Liver (tissue), 9 donors: ENCODE measurements around the gene GRIP1. TPM values are rescaled to one million over a fixed set of nuclear protein-coding genes. Genes with fewer than 3 reads are reported as not detected.

Experiments used
- DNase-seq: peaks from one replicate; pipeline ENCODE4 v3.0.0-alpha.2; 2017; ENCODE audit warnings: low spot score
- H3K27ac ChIP-seq, 2 donors: one replicate each; pipeline ENCODE4 v1.7.0; 2013; ENCODE audit warnings: inconsistent platforms in 2 of 2, low read length in 2 of 2, control low read depth in 1 of 2, low read depth in 1 of 2, mild to moderate bottlenecking in 1 of 2
- H3K27me3 ChIP-seq, 4 donors: one replicate each; pipeline versions ENCODE4 v1.6.1 to v1.7.0; 2013; ENCODE audit warnings: low read length in 3 of 4, inconsistent platforms in 1 of 4, mild to moderate bottlenecking in 1 of 4, moderate library complexity in 1 of 4; ENCODE audit not compliant: control insufficient read depth in 4 of 4, insufficient read depth in 4 of 4
- H3K36me3 ChIP-seq, 4 donors: one replicate each; pipeline versions ENCODE4 v1.6.1 to v1.7.0; 2013; ENCODE audit warnings: low read length in 3 of 4, mild to moderate bottlenecking in 3 of 4, low read depth in 1 of 4, moderate library complexity in 1 of 4; ENCODE audit not compliant: control insufficient read depth in 4 of 4, insufficient read depth in 3 of 4
- H3K4me1 ChIP-seq, 4 donors: one replicate each; pipeline versions ENCODE4 v1.6.1 to v1.7.0; 2013; ENCODE audit warnings: low read length in 3 of 4, mild to moderate bottlenecking in 3 of 4, moderate library complexity in 1 of 4; ENCODE audit not compliant: control insufficient read depth in 4 of 4, insufficient read depth in 4 of 4
- H3K4me3 ChIP-seq, 3 donors: one replicate each; pipeline versions ENCODE4 v1.6.1 to v1.7.0; 2013; ENCODE audit warnings: low read length in 3 of 3, control low read depth in 1 of 3, low read depth in 1 of 3, mild to moderate bottlenecking in 1 of 3
- H3K9ac ChIP-seq, 2 donors: one replicate each; pipeline ENCODE4 v1.7.0; 2013; ENCODE audit warnings: low read length in 2 of 2, mild to moderate bottlenecking in 2 of 2, moderate library complexity in 2 of 2, control low read depth in 1 of 2, low read depth in 1 of 2
- H3K9me3 ChIP-seq, 4 donors: one replicate each; pipeline versions ENCODE4 v1.6.1 to v1.7.0; 2013; ENCODE audit warnings: low read length in 3 of 4; ENCODE audit not compliant: control insufficient read depth in 4 of 4
- ATF3 ChIP-seq: IDR thresholded peaks from 2 replicates; pipeline ENCODE4 v1.6.1; 2016; ENCODE audit warnings: antibody characterized with exemption
- CTCF ChIP-seq: fragments of 150-350 bp; IDR thresholded peaks from 2 replicates; pipeline ENCODE4 v1.5.1; 2017; ENCODE audit warnings: improper control_type of control experiment, low read depth, low read length; ENCODE audit not compliant: missing input control
- EGR1 ChIP-seq, 2 donors: IDR thresholded peaks; 2 replicates each; pipeline ENCODE4 v1.6.1; 2016 to 2018; ENCODE audit warnings: antibody characterized with exemption in 2 of 2, low read depth in 2 of 2
- FOXA1 ChIP-seq: IDR thresholded peaks from 2 replicates; pipeline ENCODE4 v1.6.1; 2016; ENCODE audit warnings: antibody characterized with exemption
- FOXA2 ChIP-seq: IDR thresholded peaks from 2 replicates; pipeline ENCODE4 v1.6.1; 2016; ENCODE audit warnings: antibody characterized with exemption
- GABPA ChIP-seq, 2 donors: IDR thresholded peaks in 1 of 2; conservative IDR thresholded peaks in 1 of 2; 2 replicates each; pipeline ENCODE4 v1.6.1; 2016; ENCODE audit warnings: antibody characterized with exemption in 2 of 2, mild to moderate bottlenecking in 1 of 2, moderate library complexity in 1 of 2
- HNF4A ChIP-seq, 2 donors: conservative IDR thresholded peaks; 2 replicates each; pipeline ENCODE4 v1.6.1; 2016; ENCODE audit warnings: antibody characterized with exemption in 2 of 2, mild to moderate bottlenecking in 2 of 2
- HNF4G ChIP-seq: IDR thresholded peaks from 2 replicates; pipeline ENCODE4 v1.6.1; 2016; ENCODE audit warnings: antibody characterized with exemption
- JUND ChIP-seq, 2 donors: IDR thresholded peaks; 2 replicates each; pipeline ENCODE4 v1.6.1; 2016; ENCODE audit warnings: antibody characterized with exemption in 2 of 2
- MAX ChIP-seq: IDR thresholded peaks from 2 replicates; pipeline ENCODE4 v1.6.1; 2016; ENCODE audit warnings: antibody characterized with exemption
- NR2F2 ChIP-seq: IDR thresholded peaks from 2 replicates; pipeline ENCODE4 v1.6.1; 2016; ENCODE audit warnings: antibody characterized with exemption
- RAD21 ChIP-seq, 2 donors: IDR thresholded peaks; 2 replicates each; pipeline ENCODE4 v1.6.1; 2016; ENCODE audit warnings: antibody characterized with exemption in 2 of 2, mild to moderate bottlenecking in 2 of 2
- REST ChIP-seq: IDR thresholded peaks from 2 replicates; pipeline ENCODE4 v1.6.1; 2016; ENCODE audit warnings: antibody characterized with exemption, mild to moderate bottlenecking
- RXRA ChIP-seq, 2 donors: IDR thresholded peaks; 2 replicates each; pipeline ENCODE4 v1.6.1; 2017 to 2018; ENCODE audit warnings: antibody characterized with exemption in 2 of 2, mild to moderate bottlenecking in 1 of 2
- SP1 ChIP-seq: IDR thresholded peaks from 2 replicates; pipeline ENCODE4 v1.6.1; 2018; ENCODE audit warnings: antibody characterized with exemption, mild to moderate bottlenecking
- TAF1 ChIP-seq: conservative IDR thresholded peaks from 2 replicates; pipeline ENCODE4 v1.6.1; 2016; ENCODE audit warnings: antibody characterized with exemption, mild to moderate bottlenecking
- YY1 ChIP-seq: IDR thresholded peaks from 2 replicates; pipeline ENCODE4 v1.6.1; 2016; ENCODE audit warnings: antibody characterized with exemption, mild to moderate bottlenecking
- ZBTB33 ChIP-seq: IDR thresholded peaks from 2 replicates; pipeline ENCODE4 v1.6.1; 2016; ENCODE audit warnings: antibody characterized with exemption
- WGBS: extraction: QIAGEN DNeasy Blood & Tissue Kit; methylation state at CpG from one replicate; pipeline ENCODE4 v1.1.7; 2013; 5-methylcytosine and 5-hydroxymethylcytosine counted together
- polyA plus RNA-seq, 2 donors: library from polyadenylated mRNA; stranded (reverse) in 1 of 2; unstranded in 1 of 2; fragments of 200-250 nt in 1 of 2; fragments of >200 nt in 1 of 2; fragmentation: Nextera tagmentation in 1 of 2; extraction: Ambion mirVana in 1 of 2; gene quantifications; one replicate each; pipeline versions ENCODE4 v1.2.1 to v1.2.3, GENCODE V29; 2013 to 2015
- total RNA-seq, 2 donors: library from RNA; depleted of rRNA; stranded (reverse); fragments of >200 nt; gene quantifications; one replicate each; pipeline ENCODE4 v1.2.3, GENCODE V29; 2014
- donor health status: healthy.
- donor health status: healthy.
- donor health status: healthy.
- donor health status: healthy.
- donor health status: healthy.

GRIP1 gene
- total and polyA plus RNA-seq, 4 donors: 0.05 to 1.5 (median 0.24) TPM

GRCh38 chr12:66667906-66668305, 11.0 kb downstream of the GRIP1 start:
- Histone ChIP-seq H3K27ac (no peak overlapping the region), H3K36me3 (no peaks in the 10 kb centered on the region), H3K4me1 (no peaks in the 10 kb centered on the region), H3K9ac (no peak overlapping the region), H3K27me3 (no peaks in the 10 kb centered on the region), H3K9me3 (no peaks in the 10 kb centered on the region), H3K4me3 (no peak overlapping the region)
- TF ChIP-seq HNF4G: no peak
- no peak for TF ChIP-seq GABPA (IDR thresholded peaks at IDR 0.05 in 1 of 2, conservative IDR thresholded peaks at IDR 0.05 in 1 of 2)
- TF ChIP-seq FOXA1: no peak
- no peak for TF ChIP-seq FOXA2
- TF ChIP-seq NR2F2: no peak
- TF ChIP-seq EGR1 (IDR thresholded peaks at IDR 0.05; ENCODE audit: low read depth in 2 of 2): no peak
- no peak for TF ChIP-seq RXRA (IDR thresholded peaks at IDR 0.05)
- TF ChIP-seq CTCF: no peak
- no peak for TF ChIP-seq HNF4A (conservative IDR thresholded peaks at IDR 0.05)
- TF ChIP-seq ZBTB33: no peak
- no peak for TF ChIP-seq ATF3
- no peak for TF ChIP-seq TAF1
- no peak for TF ChIP-seq YY1
- TF ChIP-seq REST: no peak
- TF ChIP-seq JUND (IDR thresholded peaks at IDR 0.05): no peak
- TF ChIP-seq RAD21 (IDR thresholded peaks at IDR 0.05): no peak
- no peak for TF ChIP-seq SP1
- no peak for TF ChIP-seq MAX
- no peak for DNase-seq

- H3K27me3 ChIP-seq: no peaks in the 10 kb centered on the region
- H3K4me3 ChIP-seq: no peak overlapping the region
- 78% methylated on average over 1 of the region's 1 CpG for WGBS
- no peaks in the 10 kb centered on the region for H3K36me3 ChIP-seq
- H3K9ac ChIP-seq: no peak overlapping the region
- no peak overlapping the region for H3K27ac ChIP-seq
- DNase-seq: no peak
- H3K4me1 ChIP-seq: no peaks in the 10 kb centered on the region
- no peaks in the 10 kb centered on the region for H3K9me3 ChIP-seq
- TF ChIP-seq JUND (IDR thresholded peaks at IDR 0.05): no peak
- no peak for TF ChIP-seq RAD21 (IDR thresholded peaks at IDR 0.05)
- no peak for TF ChIP-seq HNF4G
- TF ChIP-seq FOXA1: no peak
- no peak for TF ChIP-seq EGR1 (IDR thresholded peaks at IDR 0.05; ENCODE audit: low read depth in 2 of 2)
- TF ChIP-seq CTCF: no peak
- no peak for TF ChIP-seq ZBTB33
Observed at GRCh38 chr12:66666481-66666880, 12.4 kb downstream of the GRIP1 start.
